ENCODE data around the gene STPG2.

The STPG2 gene

DNA sequence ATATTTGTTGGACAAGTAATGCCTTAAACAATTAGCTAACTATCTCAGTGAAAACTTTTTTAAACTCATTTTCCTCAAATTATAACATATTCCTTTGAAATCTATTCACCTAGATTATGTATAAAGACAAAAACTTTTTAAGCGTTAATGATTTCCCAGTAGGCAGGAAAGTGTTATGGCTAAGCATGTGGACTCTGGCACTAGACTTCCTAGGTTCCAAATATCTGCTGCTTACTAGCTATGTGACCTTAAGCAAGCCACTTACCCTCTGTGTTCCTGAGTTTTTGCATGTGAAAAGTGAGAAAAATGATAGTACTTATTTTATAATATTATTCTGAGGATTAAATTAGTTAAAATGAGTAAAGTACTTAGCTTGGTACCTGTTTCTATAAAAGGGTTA lies 301.8 kb downstream of the STPG2 start:
- no peaks in the 10 kb centered on the region for H3K27me3 ChIP-seq (ENCODE audit: low read depth, low read length)
- H3K9ac ChIP-seq (ENCODE audit: low read length), result no peak overlapping the region
- H2AFZ ChIP-seq (ENCODE audit: low read depth, low read length), result no peak overlapping the region
- no peaks in the 10 kb centered on the region for H4K20me1 ChIP-seq (ENCODE audit: insufficient read depth, low read length)
- H3K36me3 ChIP-seq (replicated peaks; ENCODE audit: low read depth, low read length), result no peaks in the 10 kb centered on the region
- 0 out of 2 replicates have a peak, but pooled peaks cover 1% of the 10 kb centered on the region for H3K4me1 ChIP-seq (ENCODE audit: low read length)
- TF ChIP-seq, protein P1, sequence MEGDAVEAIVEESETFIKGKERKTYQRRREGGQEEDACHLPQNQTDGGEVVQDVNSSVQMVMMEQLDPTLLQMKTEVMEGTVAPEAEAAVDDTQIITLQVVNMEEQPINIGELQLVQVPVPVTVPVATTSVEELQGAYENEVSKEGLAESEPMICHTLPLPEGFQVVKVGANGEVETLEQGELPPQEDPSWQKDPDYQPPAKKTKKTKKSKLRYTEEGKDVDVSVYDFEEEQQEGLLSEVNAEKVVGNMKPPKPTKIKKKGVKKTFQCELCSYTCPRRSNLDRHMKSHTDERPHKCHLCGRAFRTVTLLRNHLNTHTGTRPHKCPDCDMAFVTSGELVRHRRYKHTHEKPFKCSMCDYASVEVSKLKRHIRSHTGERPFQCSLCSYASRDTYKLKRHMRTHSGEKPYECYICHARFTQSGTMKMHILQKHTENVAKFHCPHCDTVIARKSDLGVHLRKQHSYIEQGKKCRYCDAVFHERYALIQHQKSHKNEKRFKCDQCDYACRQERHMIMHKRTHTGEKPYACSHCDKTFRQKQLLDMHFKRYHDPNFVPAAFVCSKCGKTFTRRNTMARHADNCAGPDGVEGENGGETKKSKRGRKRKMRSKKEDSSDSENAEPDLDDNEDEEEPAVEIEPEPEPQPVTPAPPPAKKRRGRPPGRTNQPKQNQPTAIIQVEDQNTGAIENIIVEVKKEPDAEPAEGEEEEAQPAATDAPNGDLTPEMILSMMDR (IDR thresholded peaks at IDR 0.05; ENCODE audit: low read depth, low read length), result no peak
- TF ChIP-seq EZH2phosphoT487 (IDR thresholded peaks at IDR 0.05; ENCODE audit: low read depth), result no peak
- H3K27ac ChIP-seq (ENCODE audit: low read length), result no peak overlapping the region
- H3K79me2 ChIP-seq (ENCODE audit: low read length), result no peaks in the 10 kb centered on the region
- no peak overlapping the region for H3K4me2 ChIP-seq (ENCODE audit: low read length)
- H3K9me3 ChIP-seq (ENCODE audit: insufficient read depth, low read length), result no peaks in the 10 kb centered on the region
- H3K4me3 ChIP-seq (ENCODE audit: low read length), result no peak overlapping the region

DNA sequence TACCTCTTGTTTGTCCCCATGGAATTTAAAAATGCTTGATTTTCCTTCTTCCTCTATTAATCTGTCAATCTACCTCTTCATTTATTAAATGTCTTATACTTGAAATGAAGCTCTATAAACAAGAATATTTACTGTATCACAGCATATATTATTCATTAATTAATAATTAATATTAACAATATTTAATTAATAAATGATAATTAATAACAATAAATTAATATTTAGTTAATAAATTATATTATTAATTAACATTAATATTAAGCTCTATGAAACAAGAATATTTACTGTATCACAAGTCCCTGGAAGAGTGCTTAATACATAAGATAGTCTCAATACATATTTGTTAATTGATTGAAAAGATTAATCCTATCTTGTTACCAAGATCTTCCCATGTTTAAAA lies 306.6 kb downstream of the STPG2 start:
- Histone ChIP-seq H4K20me1 (ENCODE audit: insufficient read depth, low read length) (no peaks in the 10 kb centered on the region), H3K27ac (ENCODE audit: low read length) (no peak overlapping the region), H3K27me3 (ENCODE audit: low read depth, low read length) (no peaks in the 10 kb centered on the region), H3K4me1 (ENCODE audit: low read length) (no peaks in the 10 kb centered on the region), H2AFZ (ENCODE audit: low read depth, low read length) (no peak overlapping the region), H3K79me2 (ENCODE audit: low read length) (no peaks in the 10 kb centered on the region), H3K4me3 (ENCODE audit: low read length) (no peak overlapping the region), H3K4me2 (ENCODE audit: low read length) (no peak overlapping the region), H3K9me3 (ENCODE audit: insufficient read depth, low read length) (no peaks in the 10 kb centered on the region), H3K9ac (ENCODE audit: low read length) (no peak overlapping the region), H3K36me3 (replicated peaks; ENCODE audit: low read depth, low read length) (no peaks in the 10 kb centered on the region)
- TF ChIP-seq EZH2phosphoT487 (IDR thresholded peaks at IDR 0.05; ENCODE audit: low read depth), result no peak
- TF ChIP-seq, protein P1 (IDR thresholded peaks at IDR 0.05; ENCODE audit: low read depth, low read length), result no peak

- Histone ChIP-seq H3K4me3 (ENCODE audit: low read length) (no peak overlapping the region), H3K9ac (ENCODE audit: low read length) (no peak overlapping the region), H3K27me3 (ENCODE audit: low read depth, low read length) (no peaks in the 10 kb centered on the region), H3K9me3 (ENCODE audit: insufficient read depth, low read length) (no peaks in the 10 kb centered on the region), H4K20me1 (ENCODE audit: insufficient read depth, low read length) (no peaks in the 10 kb centered on the region), H2AFZ (ENCODE audit: low read depth, low read length) (no peak overlapping the region), H3K36me3 (replicated peaks; ENCODE audit: low read depth, low read length) (no peaks in the 10 kb centered on the region), H3K79me2 (ENCODE audit: low read length) (no peaks in the 10 kb centered on the region), H3K27ac (ENCODE audit: low read length) (no peak overlapping the region), H3K4me1 (ENCODE audit: low read length) (no peaks in the 10 kb centered on the region), H3K4me2 (ENCODE audit: low read length) (no peak overlapping the region)
- TF ChIP-seq, protein P1 (IDR thresholded peaks at IDR 0.05; ENCODE audit: low read depth, low read length), result no peak
Measured at GRCh38 chr4:97828646-97829045, 314.6 kb downstream of the STPG2 start.

- H3K27ac ChIP-seq (ENCODE audit: low read length), result no peak overlapping the region
- H3K79me2 ChIP-seq (ENCODE audit: low read length), result no peaks in the 10 kb centered on the region
- H3K4me3 ChIP-seq (ENCODE audit: low read length), result no peak overlapping the region
- H3K4me2 ChIP-seq (ENCODE audit: low read length), result no peak overlapping the region
- H3K27me3 ChIP-seq (ENCODE audit: low read depth, low read length), result no peaks in the 10 kb centered on the region
- H3K9me3 ChIP-seq (ENCODE audit: insufficient read depth, low read length), result no peaks in the 10 kb centered on the region
- no peaks in the 10 kb centered on the region for H4K20me1 ChIP-seq (ENCODE audit: insufficient read depth, low read length)
- no peaks in the 10 kb centered on the region for H3K4me1 ChIP-seq (ENCODE audit: low read length)
- no peak overlapping the region for H3K9ac ChIP-seq (ENCODE audit: low read length)
- TF ChIP-seq EZH2phosphoT487 (IDR thresholded peaks at IDR 0.05; ENCODE audit: low read depth), result no peak
- TF ChIP-seq, protein P1 (IDR thresholded peaks at IDR 0.05; ENCODE audit: low read depth, low read length), result no peak
- H2AFZ ChIP-seq (ENCODE audit: low read depth, low read length), result no peak overlapping the region
- H3K36me3 ChIP-seq (replicated peaks; ENCODE audit: low read depth, low read length), result no peaks in the 10 kb centered on the region
Measured at GRCh38 chr4:97819294-97819693, 324.0 kb downstream of the STPG2 start.

Measured in OCI-LY3 (cell line).